ENCODE data around the gene PKD2. TPM values are rescaled to one million over a fixed set of nuclear protein-coding genes. Genes with fewer than 3 reads are reported as not detected.

PKD2 gene
- total RNA-seq, 1 experiment from 2014 or later = 12.9 TPM

DNA sequence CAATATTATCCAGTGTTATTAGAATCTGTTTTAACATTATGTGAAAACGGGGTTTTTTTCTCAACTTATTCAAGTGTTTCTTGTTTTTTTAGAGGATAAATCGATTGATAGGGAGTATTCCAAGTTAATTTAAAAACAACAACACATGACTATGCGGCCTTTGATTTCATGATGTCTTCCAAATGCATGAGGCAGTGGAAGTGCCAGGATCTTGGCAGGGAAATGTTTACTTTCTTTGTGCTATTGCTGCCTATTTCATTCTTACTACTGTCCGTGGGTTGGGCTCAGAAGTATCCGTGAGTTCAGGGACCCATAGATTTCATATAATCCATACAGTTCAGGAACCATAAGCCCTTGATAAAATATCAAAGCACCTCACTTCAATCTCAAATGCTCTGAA lies 86.4 kb downstream of the PKD2 start:
- TF ChIP-seq, protein P1, sequence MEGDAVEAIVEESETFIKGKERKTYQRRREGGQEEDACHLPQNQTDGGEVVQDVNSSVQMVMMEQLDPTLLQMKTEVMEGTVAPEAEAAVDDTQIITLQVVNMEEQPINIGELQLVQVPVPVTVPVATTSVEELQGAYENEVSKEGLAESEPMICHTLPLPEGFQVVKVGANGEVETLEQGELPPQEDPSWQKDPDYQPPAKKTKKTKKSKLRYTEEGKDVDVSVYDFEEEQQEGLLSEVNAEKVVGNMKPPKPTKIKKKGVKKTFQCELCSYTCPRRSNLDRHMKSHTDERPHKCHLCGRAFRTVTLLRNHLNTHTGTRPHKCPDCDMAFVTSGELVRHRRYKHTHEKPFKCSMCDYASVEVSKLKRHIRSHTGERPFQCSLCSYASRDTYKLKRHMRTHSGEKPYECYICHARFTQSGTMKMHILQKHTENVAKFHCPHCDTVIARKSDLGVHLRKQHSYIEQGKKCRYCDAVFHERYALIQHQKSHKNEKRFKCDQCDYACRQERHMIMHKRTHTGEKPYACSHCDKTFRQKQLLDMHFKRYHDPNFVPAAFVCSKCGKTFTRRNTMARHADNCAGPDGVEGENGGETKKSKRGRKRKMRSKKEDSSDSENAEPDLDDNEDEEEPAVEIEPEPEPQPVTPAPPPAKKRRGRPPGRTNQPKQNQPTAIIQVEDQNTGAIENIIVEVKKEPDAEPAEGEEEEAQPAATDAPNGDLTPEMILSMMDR (conservative IDR thresholded peaks at IDR 0.05; ENCODE audit: low read depth, low read length) = no peak
- TF ChIP-seq EZH2phosphoT487 (IDR thresholded peaks at IDR 0.05; ENCODE audit: borderline replicate concordance, low read length) (no peak), EZH2 (IDR thresholded peaks at IDR 0.05; ENCODE audit: low read length, unreplicated experiment) (no peak)
- H3K4me3 ChIP-seq (ENCODE audit: low read length) = no peak overlapping the region
- no peaks in the 10 kb centered on the region for H3K9me3 ChIP-seq (ENCODE audit: low read length)
- peaks cover 11% of the 10 kb centered on the region for H3K4me1 ChIP-seq (ENCODE audit: insufficient read depth, low read length)
- H3K36me3 ChIP-seq (ENCODE audit: low read depth, low read length) = no peaks in the 10 kb centered on the region
- no peak for ATAC-seq
- no peak overlapping the region for H3K27ac ChIP-seq (ENCODE audit: low read length)
- no peak overlapping the region for H3K9ac ChIP-seq (ENCODE audit: low read length)
- no peak overlapping the region for H2AFZ ChIP-seq (ENCODE audit: low read length)
- no peaks in the 10 kb centered on the region for H4K20me1 ChIP-seq (ENCODE audit: low read length)
- ChIA-PET CTCF (no interaction called here), POLR2A (ENCODE audit: unreplicated experiment) (no interaction called here)
- H3F3A ChIP-seq (ENCODE audit: low read length, unreplicated experiment) = no peaks in the 10 kb centered on the region
- H3K9me2 ChIP-seq (replicated peaks; ENCODE audit: low read length) = no peaks in the 10 kb centered on the region
- no peak for DNase-seq
- H3K4me2 ChIP-seq (ENCODE audit: low read length) = no peak overlapping the region
- no peaks in the 10 kb centered on the region for H3K27me3 ChIP-seq (ENCODE audit: low read length)
- BruUV-seq (replicated peaks) = no TSS peak
- H3K79me2 ChIP-seq (ENCODE audit: low read length) = no peaks in the 10 kb centered on the region
- intact Hi-C loops (cut with micrococcal nuclease) = no loop called here

DNA sequence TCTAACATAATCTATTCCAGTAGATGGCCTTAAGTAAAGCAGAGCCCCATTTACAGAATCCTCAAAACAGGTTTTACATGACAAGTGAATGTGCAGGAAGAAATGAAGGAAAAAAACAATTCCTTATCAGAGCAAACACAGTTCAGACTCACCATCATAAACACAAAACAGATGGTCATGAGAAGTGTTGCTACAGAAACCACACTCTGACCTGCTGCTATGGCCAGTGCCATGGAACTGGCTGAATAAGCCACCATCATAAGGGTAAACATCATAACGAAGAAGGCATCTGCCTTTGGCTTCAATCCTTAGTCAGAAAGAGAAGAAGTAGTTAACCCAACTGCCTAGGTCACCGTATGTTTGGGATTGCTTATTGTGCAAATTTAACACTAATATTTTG lies 89.9 kb downstream of the PKD2 start:
- H3K36me3 ChIP-seq (ENCODE audit: low read depth, low read length) = no peaks in the 10 kb centered on the region
- no peak overlapping the region for H3K4me2 ChIP-seq (ENCODE audit: low read length)
- intact Hi-C loops (cut with micrococcal nuclease) = no loop called here
- H3K9ac ChIP-seq (ENCODE audit: low read length) = no peak overlapping the region
- H3K27me3 ChIP-seq (ENCODE audit: low read length) = no peaks in the 10 kb centered on the region
- CTCF ChIA-PET = no interaction called here
- no peaks in the 10 kb centered on the region for H4K20me1 ChIP-seq (ENCODE audit: low read length)
- H3F3A ChIP-seq (ENCODE audit: low read length, unreplicated experiment) = no peaks in the 10 kb centered on the region
- no peaks in the 10 kb centered on the region for H3K9me3 ChIP-seq (ENCODE audit: low read length)
- no peak overlapping the region; the same call in 1 of the 2 replicates for H3K27ac ChIP-seq (ENCODE audit: low read length)
- no peak overlapping the region for H3K4me3 ChIP-seq (ENCODE audit: low read length)
- POLR2A ChIA-PET (ENCODE audit: unreplicated experiment) = no interaction called here
- no TSS peak for BruUV-seq (replicated peaks)
- TF ChIP-seq EZH2 (IDR thresholded peaks at IDR 0.05; ENCODE audit: low read length, unreplicated experiment) (no peak), EZH2phosphoT487 (IDR thresholded peaks at IDR 0.05; ENCODE audit: borderline replicate concordance, low read length) (no peak)
- TF ChIP-seq, protein P1 (conservative IDR thresholded peaks at IDR 0.05; ENCODE audit: low read depth, low read length) = no peak
- no peaks in the 10 kb centered on the region for H3K79me2 ChIP-seq (ENCODE audit: low read length)
- H2AFZ ChIP-seq (ENCODE audit: low read length) = no peak overlapping the region
- peaks cover 11% of the 10 kb centered on the region for H3K4me1 ChIP-seq (ENCODE audit: insufficient read depth, low read length)
- ATAC-seq (no peak), DNase-seq (no peak)
- H3K9me2 ChIP-seq (replicated peaks; ENCODE audit: low read length) = no peaks in the 10 kb centered on the region

GRCh38 chr4:88097781-88098180 lies 90.3 kb downstream of the PKD2 start:
- Histone ChIP-seq H3K27ac (ENCODE audit: low read length) (no peak overlapping the region; the same call in 1 of the 2 replicates), H3K4me3 (ENCODE audit: low read length) (no peak overlapping the region), H3K9me3 (ENCODE audit: low read length) (no peaks in the 10 kb centered on the region), H3K9me2 (replicated peaks; ENCODE audit: low read length) (no peaks in the 10 kb centered on the region), H4K20me1 (ENCODE audit: low read length) (no peaks in the 10 kb centered on the region), H3K79me2 (ENCODE audit: low read length) (no peaks in the 10 kb centered on the region), H3K4me2 (ENCODE audit: low read length) (no peak overlapping the region), H3K4me1 (ENCODE audit: insufficient read depth, low read length) (peaks cover 11% of the 10 kb centered on the region), H3K9ac (ENCODE audit: low read length) (no peak overlapping the region), H2AFZ (ENCODE audit: low read length) (peak overlapping the region; percentile 13; the same call in 1 of the 2 replicates), H3K36me3 (ENCODE audit: low read depth, low read length) (no peaks in the 10 kb centered on the region), H3F3A (ENCODE audit: low read length, unreplicated experiment) (no peaks in the 10 kb centered on the region), H3K27me3 (ENCODE audit: low read length) (no peaks in the 10 kb centered on the region)
- DNase-seq (peak; percentile 45), ATAC-seq (peak; percentile 49)
- no TSS peak for BruUV-seq (replicated peaks)
- TF ChIP-seq EZH2 (IDR thresholded peaks at IDR 0.05; ENCODE audit: low read length, unreplicated experiment) (no peak), EZH2phosphoT487 (IDR thresholded peaks at IDR 0.05; ENCODE audit: borderline replicate concordance, low read length) (no peak)
- TF ChIP-seq, protein P1 (conservative IDR thresholded peaks at IDR 0.05; ENCODE audit: low read depth, low read length) = no peak
- CTCF ChIA-PET = no interaction called here
- POLR2A ChIA-PET (ENCODE audit: unreplicated experiment) = no interaction called here
- intact Hi-C loops (cut with micrococcal nuclease) = no loop called here
